GM21423 (cell line): Measurements from ENCODE around the gene KSR2.
"Not testable (repeated sequence)": the region's sequence is repeated elsewhere in the genome, so short reads cannot be mapped to it uniquely, and the experiment has no call there.

Experiments
- ATAC-seq: cut with Tn5 transposase; IDR thresholded peaks from one replicate; pipeline ENCODE4 v1.9.1; 2021; ENCODE audit warnings: mild to moderate bottlenecking, moderate library complexity; ENCODE audit not compliant: unreplicated experiment

Gene KSR2

GRCh38 chr12:117860787-117861290 lies 108.0 kb downstream of the KSR2 start:
- not testable (repeated sequence) for ATAC-seq

- no peak for ATAC-seq
Observed at GRCh38 chr12:117860111-117860510, 108.7 kb downstream of the KSR2 start.

DNA sequence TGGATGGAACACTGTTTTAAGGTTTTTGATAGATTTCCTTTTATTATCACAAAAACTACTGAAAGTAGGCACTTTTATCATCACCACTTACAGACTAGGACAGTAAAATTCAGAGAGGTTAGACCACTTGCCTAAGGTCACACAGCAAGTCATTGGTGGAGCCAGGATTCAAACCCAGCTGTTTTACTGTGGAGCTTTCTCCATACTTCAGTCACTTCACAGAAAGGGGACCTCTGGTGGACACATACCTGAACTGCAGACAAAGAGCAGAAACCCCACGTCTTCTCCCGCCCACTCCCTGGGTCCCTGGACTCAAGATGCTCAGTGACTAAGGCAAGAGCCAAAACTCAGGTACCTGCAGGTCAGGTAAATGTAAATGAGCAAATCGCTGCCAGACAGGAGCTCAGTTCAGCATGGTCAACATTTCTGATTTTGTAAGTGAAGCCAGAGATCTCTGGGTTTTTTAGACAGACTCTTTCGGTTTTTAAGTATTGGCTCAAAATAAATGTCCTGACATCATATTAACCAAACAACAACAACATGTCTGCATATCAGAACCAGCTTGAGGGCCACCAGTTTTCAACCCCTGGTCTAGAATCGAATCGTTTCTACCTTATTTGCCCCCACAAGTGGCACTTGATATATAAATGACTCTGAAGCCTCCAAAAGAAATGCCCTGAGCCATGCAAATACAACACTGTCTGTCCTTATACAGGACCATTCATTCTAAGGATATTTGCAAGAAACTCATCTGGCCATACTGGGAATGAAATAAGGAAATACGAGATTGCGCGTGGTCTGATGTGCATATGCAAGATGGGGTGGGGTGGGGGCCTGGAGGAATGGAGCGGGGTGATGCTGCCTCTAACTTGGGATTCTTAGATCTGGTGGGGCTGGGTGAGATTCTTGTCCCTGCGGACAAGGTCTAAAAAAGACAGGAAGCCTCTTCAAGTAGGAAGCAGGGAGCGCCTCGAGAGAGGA lies 110.9 kb downstream of the KSR2 start:
- no peak for ATAC-seq

- not testable (repeated sequence) for ATAC-seq
Observed at GRCh38 chr12:117857139-117857538, 111.7 kb downstream of the KSR2 start.

GRCh38 chr12:117855165-117855564 lies 113.6 kb downstream of the KSR2 start:
- ATAC-seq, result no peak

DNA sequence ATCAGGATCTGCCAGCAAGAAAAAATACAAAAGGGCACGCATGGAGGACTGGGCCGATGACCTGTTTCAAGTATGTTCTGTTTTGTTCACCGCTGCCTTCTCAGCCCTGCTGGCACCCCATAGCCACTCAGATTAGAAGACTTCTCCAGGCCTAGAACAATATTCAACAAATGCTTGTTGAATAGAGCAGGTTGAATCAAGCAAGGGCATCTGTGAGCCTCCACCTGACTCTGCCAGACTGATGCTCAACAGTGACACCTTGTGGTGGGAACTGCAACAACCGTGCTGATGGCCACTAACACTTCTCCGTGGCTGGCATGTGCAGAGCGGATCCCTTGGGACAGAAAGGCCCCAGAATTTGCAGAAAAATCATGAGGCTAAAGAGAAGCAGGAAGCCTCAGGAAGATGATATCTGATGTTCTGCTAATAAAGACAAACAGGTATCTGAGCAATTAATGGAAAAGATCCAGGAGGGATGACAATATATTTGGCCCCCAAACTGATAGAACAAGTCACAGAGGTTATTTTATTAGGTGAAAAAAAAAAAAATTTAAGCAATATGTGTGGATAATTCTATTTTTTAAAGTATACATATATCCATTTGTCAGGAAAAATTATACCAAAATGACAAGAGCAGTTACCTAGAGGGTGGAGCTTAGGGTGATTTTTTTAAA lies 114.3 kb downstream of the KSR2 start:
- peak; percentile 49 for ATAC-seq

DNA sequence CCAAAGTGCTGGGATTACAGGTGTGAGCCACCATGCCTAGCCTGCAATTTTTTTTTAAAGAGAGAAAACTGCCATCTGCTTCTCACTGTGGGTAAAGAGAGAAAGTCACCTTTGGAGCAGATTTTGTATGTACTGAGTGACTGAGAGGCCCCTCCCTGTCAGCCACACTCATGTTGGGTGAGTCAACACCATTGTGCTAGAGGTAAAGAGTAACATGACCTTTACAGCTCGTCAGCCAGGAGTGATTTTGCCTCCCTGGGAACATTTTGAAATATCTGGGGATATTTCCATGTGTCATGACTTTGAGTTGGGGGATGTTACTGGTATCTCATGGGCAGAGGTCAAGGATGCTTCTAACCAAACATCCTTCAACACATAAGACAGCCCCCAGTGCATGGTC lies 115.2 kb downstream of the KSR2 start:
- ATAC-seq, result no peak

DNA sequence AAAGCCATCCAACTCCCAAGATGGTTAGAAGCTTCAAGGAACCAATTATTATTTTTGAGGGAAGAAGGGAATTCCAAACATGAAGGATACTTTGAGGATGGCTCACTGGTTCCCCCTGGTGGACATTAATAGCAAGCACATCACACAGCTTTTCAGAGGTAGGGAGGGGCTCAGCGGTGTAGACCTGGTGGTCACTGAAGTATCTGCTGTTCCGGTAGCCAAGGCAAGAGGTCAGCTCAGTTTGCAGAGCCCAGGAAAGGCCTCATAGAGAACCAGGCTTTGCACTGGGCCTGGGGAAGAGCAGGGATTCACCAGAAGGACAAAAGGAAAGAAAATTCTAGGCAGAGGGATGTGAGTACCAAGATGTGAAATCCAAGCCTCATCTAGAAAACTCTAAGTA lies 118.7 kb downstream of the KSR2 start:
- no peak for ATAC-seq

DNA sequence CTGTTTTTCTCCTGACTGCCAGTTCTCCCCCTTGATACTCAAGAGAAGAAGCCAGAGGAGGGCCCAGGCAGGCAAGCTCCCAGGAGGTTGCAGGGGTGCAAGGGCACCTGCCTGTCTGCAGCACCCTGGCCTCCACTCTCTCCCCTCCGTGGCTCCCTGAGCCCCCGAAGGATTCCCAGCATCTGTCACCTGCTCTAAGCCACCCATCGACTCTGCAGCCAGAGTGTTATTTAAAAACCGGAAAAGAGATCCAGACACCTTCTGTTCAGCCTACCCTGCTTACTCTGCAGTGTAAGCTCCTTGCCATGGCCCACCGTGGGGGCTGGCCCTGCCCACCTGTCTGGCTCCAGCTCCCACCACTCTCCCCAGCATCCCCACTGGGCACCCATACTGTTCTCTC lies 121.4 kb downstream of the KSR2 start:
- no peak for ATAC-seq

GRCh38 chr12:117845271-117845904 lies 123.4 kb downstream of the KSR2 start:
- no peak for ATAC-seq

GRCh38 chr12:117844114-117844830 lies 124.5 kb downstream of the KSR2 start:
- no peak for ATAC-seq

GRCh38 chr12:117842630-117843029 lies 126.2 kb downstream of the KSR2 start:
- no peak for ATAC-seq

- no peak for ATAC-seq
Observed at GRCh38 chr12:117842220-117842619, 126.6 kb downstream of the KSR2 start.

DNA sequence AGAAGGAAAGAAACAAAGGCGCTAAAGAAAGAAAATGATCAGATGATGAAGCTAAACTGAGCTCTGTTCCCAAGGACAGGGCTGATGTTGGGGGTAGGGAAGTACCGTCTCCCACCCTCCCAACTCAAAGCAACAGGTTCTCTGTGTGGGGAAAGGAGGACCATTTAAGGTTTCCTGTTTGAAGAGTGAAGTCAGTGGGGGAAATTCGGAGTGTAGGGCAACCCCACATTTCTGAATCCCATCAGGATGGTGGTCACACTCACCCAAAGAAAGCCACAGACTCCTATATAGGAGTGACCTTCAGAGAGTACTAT lies 131.1 kb downstream of the KSR2 start:
- ATAC-seq, result no peak

DNA sequence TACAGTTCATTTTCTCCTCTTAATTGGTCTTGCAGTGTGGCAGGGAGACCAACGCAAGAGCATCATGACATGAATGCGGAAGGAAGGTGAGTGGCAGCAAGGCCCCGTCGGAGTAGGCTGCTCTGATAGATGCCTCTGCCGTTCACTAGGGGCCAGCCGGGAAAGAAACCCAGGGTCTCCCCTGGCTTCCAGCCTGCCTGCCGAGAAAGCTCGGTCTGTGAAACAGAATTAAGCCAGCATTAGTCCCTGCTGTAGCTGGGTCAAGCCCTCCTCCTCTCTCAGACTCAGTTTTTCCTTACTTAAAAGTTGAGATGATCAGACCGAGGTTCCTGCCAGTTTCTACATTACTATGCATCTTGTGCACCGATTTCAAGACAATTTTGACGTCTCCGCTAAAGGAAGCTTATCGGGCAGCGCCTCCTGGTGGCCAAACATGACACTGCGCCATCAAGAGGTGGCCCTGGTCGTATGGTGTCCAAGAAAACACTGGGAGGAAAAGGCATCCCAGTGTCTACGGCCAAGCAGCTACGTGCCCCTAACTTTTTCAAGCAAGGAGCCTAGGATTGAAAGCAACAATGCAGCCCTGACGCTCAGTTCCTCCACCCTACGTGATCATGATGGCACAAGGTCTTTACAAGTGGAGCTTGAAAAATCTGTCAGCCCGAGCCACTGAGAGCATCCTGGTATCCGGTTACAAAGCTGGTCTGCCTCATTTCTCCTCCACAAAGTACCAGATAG lies 131.6 kb downstream of the KSR2 start:
- peak; percentile 68 for ATAC-seq

DNA sequence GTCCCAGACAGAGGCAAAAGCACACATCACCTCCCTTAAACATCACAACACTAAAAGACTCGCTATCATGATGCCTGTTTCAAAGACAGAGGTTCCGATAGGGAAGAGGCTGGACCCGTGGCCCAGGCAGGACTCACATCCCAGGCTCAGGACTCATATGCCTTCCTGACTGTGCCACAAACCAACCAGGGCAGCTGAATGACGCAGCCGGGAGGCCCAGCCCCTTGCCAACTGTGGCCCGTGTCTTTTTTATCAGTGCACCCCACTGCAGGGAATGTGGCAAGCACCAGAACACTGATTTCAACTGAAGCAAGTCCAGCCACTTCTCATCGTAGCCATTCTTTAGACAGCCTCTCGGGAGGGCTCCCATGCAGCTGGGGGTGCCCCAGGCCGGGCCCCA lies 132.3 kb downstream of the KSR2 start:
- no peak for ATAC-seq

DNA sequence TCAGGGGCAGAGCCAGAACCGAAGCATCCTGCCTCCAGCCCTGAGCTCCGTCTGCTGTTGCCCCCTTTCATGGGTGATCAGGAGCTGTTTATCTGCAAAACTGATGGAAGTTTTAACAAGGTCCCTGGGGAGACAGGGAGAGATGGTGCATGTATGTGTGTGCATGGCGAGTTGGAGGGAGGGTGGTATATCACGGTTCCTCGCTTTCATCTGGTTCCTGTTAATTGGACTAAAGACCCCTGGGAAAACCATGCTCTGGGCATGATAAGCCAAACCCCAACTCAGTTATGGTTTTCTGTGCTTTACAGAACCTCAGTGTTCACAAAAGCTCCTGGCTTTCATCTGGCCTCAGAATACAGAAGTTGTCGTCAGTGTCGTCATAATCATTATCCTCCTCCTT lies 133.6 kb downstream of the KSR2 start:
- ATAC-seq, result no peak

DNA sequence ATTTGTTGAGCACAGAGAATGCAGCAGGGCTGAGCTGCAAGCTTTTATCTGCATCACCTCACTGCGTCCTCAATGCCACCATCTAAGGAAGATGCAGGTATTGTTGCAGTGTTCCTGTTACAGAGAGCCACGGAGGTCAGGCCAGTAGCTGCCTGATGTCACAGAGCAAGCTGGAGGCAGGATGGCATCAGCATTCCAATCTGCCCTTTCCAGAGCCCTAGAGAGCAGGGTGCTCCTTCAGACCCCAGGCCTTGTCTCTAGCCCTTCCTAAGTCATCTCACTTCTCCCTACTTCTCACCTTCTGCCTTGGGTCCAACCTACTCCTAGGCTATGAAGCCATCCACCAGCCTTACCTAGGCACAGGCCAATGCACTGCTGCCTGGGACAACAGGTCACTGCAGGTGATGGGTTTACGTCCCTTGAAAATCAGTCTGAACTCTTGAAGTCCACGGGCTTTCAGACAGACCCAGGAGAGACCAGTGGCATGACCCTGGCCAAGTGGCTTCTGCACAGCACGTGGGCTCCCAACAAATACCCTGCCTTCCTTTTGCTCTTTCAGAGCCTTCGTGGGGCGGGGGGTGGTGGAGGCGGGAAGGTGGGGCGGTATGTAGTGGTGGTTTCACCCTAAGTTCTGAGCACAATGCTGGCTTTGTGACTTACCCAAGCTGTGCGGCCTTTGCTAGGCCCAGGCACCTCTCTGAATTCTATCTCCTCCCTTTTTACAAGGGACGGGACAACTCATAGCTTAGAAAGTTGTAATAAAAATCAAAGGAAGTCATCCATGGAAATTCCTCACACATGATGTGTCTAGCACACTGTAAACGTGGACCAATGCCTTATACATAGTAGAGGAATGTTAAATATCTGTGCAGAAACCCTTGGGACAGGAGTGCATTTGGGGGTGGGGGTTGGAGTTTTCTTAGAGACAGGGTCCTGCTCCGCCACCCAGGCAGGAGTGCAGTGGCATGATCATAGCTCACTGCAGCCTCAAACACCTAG lies 136.0 kb downstream of the KSR2 start:
- ATAC-seq, result no peak

GRCh38 chr12:117830471-117830870 lies 138.3 kb downstream of the KSR2 start:
- ATAC-seq, result no peak
